ENCODE data around the gene SLC6A19.
A peak's percentile ranks its signal among the peaks of the same experiment; 100 is the strongest.

SLC6A19 gene

GRCh38 chr5:1172670-1173404, 28.6 kb upstream of the SLC6A19 start:
- no peak overlapping the region for H3K4me3 ChIP-seq (ENCODE audit: low read depth, low read length)
- TF ChIP-seq ZNF514 (tag by site-specific recombination; IDR thresholded peaks at IDR 0.05) = no peak
- TF ChIP-seq ZNF792 (tag by site-specific recombination; IDR thresholded peaks at IDR 0.05) = no peak
- TF ChIP-seq ZNF354C (tag by site-specific recombination; IDR thresholded peaks at IDR 0.05; ENCODE audit: borderline replicate concordance, low read depth) = no peak
- TF ChIP-seq SP2 (tag by site-specific recombination; IDR thresholded peaks at IDR 0.05) = peak; percentile 21
- TF ChIP-seq ZNF18 (tag by site-specific recombination; IDR thresholded peaks at IDR 0.05) = no peak
- TF ChIP-seq KLF9 (tag by site-specific recombination; IDR thresholded peaks at IDR 0.05; ENCODE audit: low read depth) = no peak
- no peak for TF ChIP-seq ZNF701 (tag by site-specific recombination; IDR thresholded peaks at IDR 0.05)
- H3K27ac ChIP-seq (ENCODE audit: extremely low read depth, low read depth, low read length) = no peak overlapping the region
- no peaks in the 10 kb centered on the region for H3K36me3 ChIP-seq (ENCODE audit: control insufficient read depth in 2 of 2, insufficient read depth in 1 of 2, low read length in 2 of 2)
- no peaks in the 10 kb centered on the region for H3K9me3 ChIP-seq (ENCODE audit: control insufficient read depth, insufficient read depth, low read depth, low read length)
- H3K4me1 ChIP-seq (ENCODE audit: control insufficient read depth, insufficient read depth, low read length) = no peaks in the 10 kb centered on the region; the same call in 1 of the 2 replicates
- ChIA-PET POLR2A (no interaction called here), CTCF (interaction anchor here (0.6 to 3.7 kb wide), 8 partner anchors 12 to 1041 kb away, joined by 3 to 33 read pairs (median 5); no protein-coding TSS in a partner anchor)

GRCh38 chr5:1173485-1174070, 27.8 kb upstream of the SLC6A19 start:
- H3K27ac ChIP-seq (ENCODE audit: extremely low read depth, low read depth, low read length) = no peak overlapping the region
- TF ChIP-seq ZNF324 (tag by site-specific recombination; IDR thresholded peaks at IDR 0.05) (no peak), ZNF449 (tag by site-specific recombination; IDR thresholded peaks at IDR 0.05) (no peak), GLIS2 (tag by site-specific recombination; IDR thresholded peaks at IDR 0.05) (peak; percentile 68)
- no peak overlapping the region for H3K4me3 ChIP-seq (ENCODE audit: low read depth, low read length)
- no peaks in the 10 kb centered on the region for H3K9me3 ChIP-seq (ENCODE audit: control insufficient read depth, insufficient read depth, low read depth, low read length)
- ChIA-PET POLR2A (interaction anchor here (1.0 kb wide), 1 partner anchor 54 kb away, joined by 3 read pairs; no protein-coding TSS in a partner anchor), CTCF (interaction anchor here (0.6 to 3.7 kb wide), 59 partner anchors 9 to 504 kb away, joined by 3 to 42 read pairs (median 4); no protein-coding TSS in a partner anchor)
- no peaks in the 10 kb centered on the region for H3K36me3 ChIP-seq (ENCODE audit: control insufficient read depth in 2 of 2, insufficient read depth in 1 of 2, low read length in 2 of 2)
- no peaks in the 10 kb centered on the region; the same call in 1 of the 2 replicates for H3K4me1 ChIP-seq (ENCODE audit: control insufficient read depth, insufficient read depth, low read length)

GRCh38 chr5:1174122-1174936, 27.1 kb upstream of the SLC6A19 start:
- ChIA-PET CTCF (interaction anchor here (0.6 to 3.7 kb wide), 68 partner anchors 9 to 840 kb away, joined by 3 to 42 read pairs (median 4); no protein-coding TSS in a partner anchor), POLR2A (interaction anchor here (1.0 kb wide), 1 partner anchor 53 kb away, joined by 3 read pairs; no protein-coding TSS in a partner anchor)
- H3K36me3 ChIP-seq (ENCODE audit: control insufficient read depth in 2 of 2, insufficient read depth in 1 of 2, low read length in 2 of 2) = no peaks in the 10 kb centered on the region
- H3K9me3 ChIP-seq (ENCODE audit: control insufficient read depth, insufficient read depth, low read depth, low read length) = no peaks in the 10 kb centered on the region
- no peak overlapping the region for H3K27ac ChIP-seq (ENCODE audit: extremely low read depth, low read depth, low read length)
- H3K4me3 ChIP-seq (ENCODE audit: low read depth, low read length) = no peak overlapping the region
- no peaks in the 10 kb centered on the region; the same call in 1 of the 2 replicates for H3K4me1 ChIP-seq (ENCODE audit: control insufficient read depth, insufficient read depth, low read length)
- TF ChIP-seq ZNF366 (tag by site-specific recombination; conservative IDR thresholded peaks at IDR 0.05) (0 out of 2 replicates have a peak, but pooled peaks have one; percentile 15), OVOL3 (tag by site-specific recombination; IDR thresholded peaks at IDR 0.05) (peak; percentile 46; the same call in 1 of the 2 replicates), GLIS1 (tag by site-specific recombination; IDR thresholded peaks at IDR 0.05) (peak; percentile 87), ZNF664 (tag by site-specific recombination; IDR thresholded peaks at IDR 0.05) (no peak), EGR2 (tag by site-specific recombination; IDR thresholded peaks at IDR 0.05; ENCODE audit: low read depth) (no peak), ZBTB6 (tag by site-specific recombination; IDR thresholded peaks at IDR 0.05) (no peak), ZNF2 (tag by site-specific recombination; IDR thresholded peaks at IDR 0.05) (peak; percentile 54; the same call in 1 of the 2 replicates), TCF7L2 (IDR thresholded peaks at IDR 0.05; ENCODE audit: borderline replicate concordance, low read depth, low read length) (no peak), ZNF544 (tag by site-specific recombination; IDR thresholded peaks at IDR 0.05) (no peak), ZNF280D (tag by site-specific recombination; IDR thresholded peaks at IDR 0.05) (peak; percentile 84; the same call in 1 of the 2 replicates), GLIS2 (tag by site-specific recombination; IDR thresholded peaks at IDR 0.05) (peak; percentile 63), HOXC10 (CRISPR knock-in tag; IDR thresholded peaks at IDR 0.05) (no peak)
